ENCODE data around the gene TEX2.

DNA sequence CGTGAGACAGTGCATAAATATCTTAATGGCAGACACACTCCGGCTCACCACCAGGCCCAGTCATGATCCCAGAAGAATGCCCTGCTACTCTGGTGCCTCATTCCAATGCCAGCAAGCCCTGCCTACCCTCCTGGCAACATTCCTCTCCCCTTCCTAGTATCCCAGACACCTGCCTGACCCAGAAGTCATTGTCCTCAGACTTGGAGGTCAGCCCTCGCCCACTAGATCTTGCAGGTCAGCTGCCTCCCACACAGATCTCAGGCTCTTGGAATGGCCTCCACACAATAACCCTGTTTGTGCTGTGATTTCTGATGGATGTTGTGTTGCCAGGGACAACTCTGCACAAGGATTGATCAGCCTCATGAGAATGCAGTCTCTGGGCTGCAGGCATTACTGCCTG, 1.8 kb upstream of the TEX2 start:
- no peak for TF ChIP-seq CTCF (IDR thresholded peaks at IDR 0.05)
- no peak for TF ChIP-seq POLR2A (IDR thresholded peaks at IDR 0.05)
